Peyer's patch (tissue), 4 donors: ENCODE data around the gene STRIT1.

Experiments used
- CTCF ChIP-seq, 6 experiments: fragments of 450-650 bp in 4 of 6; fragments of 200-600 bp in 2 of 6; sonication (generic) in 1 of 6; IDR thresholded peaks; one replicate each; pipeline ENCODE4 v1.5.1; 2017 to 2019; ENCODE audit warnings: antibody characterized with exemption in 6 of 6, mild to moderate bottlenecking in 3 of 6, moderate library complexity in 1 of 6
- POLR2A ChIP-seq, 2 donors: fragments of 450-650 bp; IDR thresholded peaks; one replicate each; pipeline ENCODE4 v1.5.1; 2017; ENCODE audit warnings: antibody characterized with exemption in 2 of 2, mild to moderate bottlenecking in 2 of 2, moderate library complexity in 2 of 2

GRCh38 chr3:155283092-155284056 is 10.1 kb downstream of the STRIT1 start:
- no peak for TF ChIP-seq CTCF (IDR thresholded peaks at IDR 0.05)
- TF ChIP-seq POLR2A (IDR thresholded peaks at IDR 0.05) = no peak
